GM21390 (cell line): Measurements from ENCODE around the gene GTF2I.
A peak's percentile ranks its signal among the peaks of the same experiment; 100 is the strongest.
"Not testable (repeated sequence)": the region's sequence is repeated elsewhere in the genome, so short reads cannot be mapped to it uniquely, and the experiment has no call there.

Source experiments
- ATAC-seq: cut with Tn5 transposase; IDR thresholded peaks from one replicate; pipeline ENCODE4 v1.9.1; 2021; ENCODE audit not compliant: unreplicated experiment

Gene GTF2I

GRCh38 chr7:74773760-74774750 is 116.5 kb downstream of the GTF2I start, which contains the start of gene NCF1:
TSS of gene NCF1 (plus strand) at chr7:74774011. CDS start at chr7:74774032, 21 bp downstream.
- peak; percentile 79 for ATAC-seq

GRCh38 chr7:74775111-74775510 is 117.6 kb downstream of the GTF2I start:
- ATAC-seq, result peak; percentile 38

GRCh38 chr7:74779053-74779452 is 121.5 kb downstream of the GTF2I start:
- not testable (repeated sequence) for ATAC-seq

GRCh38 chr7:74781746-74782145 is 124.2 kb downstream of the GTF2I start:
- ATAC-seq, result not testable (repeated sequence)

- ATAC-seq, result not testable (repeated sequence)
Observed at GRCh38 chr7:74783595-74783994, 126.1 kb downstream of the GTF2I start.

GRCh38 chr7:74788369-74789150 is 131.0 kb downstream of the GTF2I start:
- peak; percentile 85 for ATAC-seq

- ATAC-seq, result not testable (repeated sequence)
Observed at GRCh38 chr7:74789200-74789736, 131.8 kb downstream of the GTF2I start.

DNA sequence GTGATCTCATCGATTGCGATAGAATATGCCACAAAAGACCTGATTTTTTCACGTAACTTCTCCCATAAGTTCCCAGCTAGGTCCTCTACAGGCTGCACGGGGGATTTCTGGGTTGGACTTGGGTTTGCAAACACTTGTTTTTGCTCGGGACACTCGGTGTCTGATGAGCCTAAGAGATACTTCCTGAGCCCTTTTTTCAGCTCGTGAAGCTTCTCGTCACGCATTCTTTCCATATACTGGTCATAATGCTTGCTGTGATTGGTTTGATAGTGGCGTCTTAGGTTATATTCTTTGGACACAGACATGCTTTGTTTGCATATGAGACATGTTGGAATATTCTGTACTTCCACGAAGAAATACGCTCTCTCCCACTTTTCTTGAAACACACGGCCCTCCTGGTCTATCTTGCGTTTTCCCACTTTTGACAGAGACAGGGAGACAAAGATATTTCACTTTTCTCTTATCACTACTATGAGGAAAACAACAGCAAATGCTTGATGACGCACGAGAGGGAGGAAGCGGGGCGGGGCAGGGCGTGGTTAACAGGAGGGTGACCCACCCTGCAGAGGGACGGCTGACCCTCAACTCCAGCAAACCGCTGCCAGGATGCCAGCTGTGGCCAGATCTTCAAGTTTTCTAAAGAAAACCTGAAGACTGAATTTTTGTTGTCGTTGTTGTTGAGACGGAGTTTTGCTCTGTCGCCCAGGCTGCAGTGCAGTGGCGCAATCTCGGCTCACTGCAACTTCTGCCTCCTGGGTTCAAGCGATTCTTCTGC is 140.5 kb downstream of the GTF2I start:
- ATAC-seq, result not testable (repeated sequence)

GRCh38 chr7:74798644-74799043 is 141.1 kb downstream of the GTF2I start:
- not testable (repeated sequence) for ATAC-seq
